Upper lobe of left lung (tissue), 6 donors: ENCODE measurements around the gene SMARCD3. TPM values are rescaled to one million over a fixed set of nuclear protein-coding genes. Genes with fewer than 3 reads are reported as not detected.

Experiments
- ATAC-seq, 2 donors: fragments of 200-7000 bp; cut with Tn5 transposase; one replicate each; pipeline ENCODE4 v1.9.1; 2022; ENCODE audit warnings: mild to moderate bottlenecking in 2 of 2, moderate library complexity in 2 of 2; ENCODE audit not compliant: low FRiP score in 2 of 2
- DNase-seq, 2 donors: peaks; one replicate each; pipeline ENCODE4 v3.0.0-alpha.2; 2019 to 2020
- H3K27ac ChIP-seq, 4 donors: fragments of 200-600 bp; sonication (generic); one replicate each; pipeline ENCODE4 v1.5.1; 2016 to 2019
- H3K27me3 ChIP-seq, 4 donors: fragments of 200-600 bp; sonication (generic); one replicate each; pipeline ENCODE4 v1.5.1; 2017 to 2019
- H3K36me3 ChIP-seq, 4 donors: fragments of 200-600 bp; sonication (generic); one replicate each; pipeline ENCODE4 v1.5.1; 2016 to 2019
- H3K4me1 ChIP-seq, 4 donors: fragments of 200-600 bp; sonication (generic); one replicate each; pipeline ENCODE4 v1.5.1; 2018 to 2019
- H3K4me3 ChIP-seq, 4 donors: fragments of 200-600 bp; sonication (generic); one replicate each; pipeline ENCODE4 v1.5.1; 2017 to 2019; ENCODE audit warnings: mild to moderate bottlenecking in 2 of 4, moderate library complexity in 1 of 4
- H3K9me3 ChIP-seq, 4 donors: fragments of 200-600 bp; sonication (generic); one replicate each; pipeline ENCODE4 v1.5.1; 2018 to 2019
- EP300 ChIP-seq, 4 donors: sonication (generic); formaldehyde crosslinking; IDR thresholded peaks; one replicate each; pipeline ENCODE4 v1.5.1; 2017; ENCODE audit warnings: antibody characterized with exemption in 4 of 4, control low read depth in 2 of 4
- POLR2A ChIP-seq, 4 donors: fragments of 450-650 bp; IDR thresholded peaks; one replicate each; pipeline ENCODE4 v1.5.1; 2016 to 2017; ENCODE audit warnings: antibody characterized with exemption in 4 of 4, mild to moderate bottlenecking in 2 of 4
- POLR2AphosphoS5 ChIP-seq, 2 donors: sonication (generic); formaldehyde crosslinking; IDR thresholded peaks; one replicate each; pipeline ENCODE4 v1.5.1; 2017; ENCODE audit warnings: antibody characterized with exemption in 2 of 2
- WGBS, 2 donors: methylation state at CpG; one replicate each; pipeline ENCODE4 v1.1.5; 2017 to 2018; 5-methylcytosine and 5-hydroxymethylcytosine counted together
- total RNA-seq, 6 donors: library from RNA; depleted of rRNA in 4 of 6; stranded (reverse); fragments of >200 nt in 4 of 6; gene quantifications; one replicate each; pipeline versions ENCODE4 v1.1.0 to v1.2.1, GENCODE V29; 2016 to 2021
- TF ChIP-seq, protein P1 (sequence below), 6 experiments: fragments of 450-650 bp in 4 of 6; fragments of 200-600 bp in 2 of 6; sonication (generic) in 2 of 6; IDR thresholded peaks; one replicate each; pipeline ENCODE4 v1.5.1; 2016 to 2019; ENCODE audit warnings: antibody characterized with exemption in 6 of 6
- donor health status: DM: no; HTN: no; CAD: no; lungs with moderate emphysema.
- donor health status: DM: no; HTN: yes; CAD: no; lungs with severe emphysema.

The SMARCD3 gene
- total RNA-seq, 6 donors from 2014 or later: 32.8 to 63.9 (median 40.8) TPM

GRCh38 chr7:151235091-151235787 lies 13.3 kb downstream of the SMARCD3 start:
- Histone ChIP-seq H3K36me3 (peaks cover 18 to 62% (median 50%) of the 10 kb centered on the region in 4 donors), H3K4me1 (peaks cover 11 to 20% (median 17%) of the 10 kb centered on the region in 4 donors), H3K27ac (no peak overlapping the region), H3K4me3 (no peak overlapping the region), H3K27me3 (no peaks in the 10 kb centered on the region), H3K9me3 (no peaks in the 10 kb centered on the region)
- no peak for DNase-seq
- TF ChIP-seq, protein P1, sequence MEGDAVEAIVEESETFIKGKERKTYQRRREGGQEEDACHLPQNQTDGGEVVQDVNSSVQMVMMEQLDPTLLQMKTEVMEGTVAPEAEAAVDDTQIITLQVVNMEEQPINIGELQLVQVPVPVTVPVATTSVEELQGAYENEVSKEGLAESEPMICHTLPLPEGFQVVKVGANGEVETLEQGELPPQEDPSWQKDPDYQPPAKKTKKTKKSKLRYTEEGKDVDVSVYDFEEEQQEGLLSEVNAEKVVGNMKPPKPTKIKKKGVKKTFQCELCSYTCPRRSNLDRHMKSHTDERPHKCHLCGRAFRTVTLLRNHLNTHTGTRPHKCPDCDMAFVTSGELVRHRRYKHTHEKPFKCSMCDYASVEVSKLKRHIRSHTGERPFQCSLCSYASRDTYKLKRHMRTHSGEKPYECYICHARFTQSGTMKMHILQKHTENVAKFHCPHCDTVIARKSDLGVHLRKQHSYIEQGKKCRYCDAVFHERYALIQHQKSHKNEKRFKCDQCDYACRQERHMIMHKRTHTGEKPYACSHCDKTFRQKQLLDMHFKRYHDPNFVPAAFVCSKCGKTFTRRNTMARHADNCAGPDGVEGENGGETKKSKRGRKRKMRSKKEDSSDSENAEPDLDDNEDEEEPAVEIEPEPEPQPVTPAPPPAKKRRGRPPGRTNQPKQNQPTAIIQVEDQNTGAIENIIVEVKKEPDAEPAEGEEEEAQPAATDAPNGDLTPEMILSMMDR (IDR thresholded peaks at IDR 0.05): no peak
- TF ChIP-seq EP300 (IDR thresholded peaks at IDR 0.05) (no peak), POLR2AphosphoS5 (IDR thresholded peaks at IDR 0.05) (no peak), POLR2A (IDR thresholded peaks at IDR 0.05) (no peak)
- WGBS, 2 donors: 92 to 96% methylated on average over 10 to 26 of the region's 28 CpGs
- no peak for ATAC-seq

GRCh38 chr7:151233804-151234203 lies 14.7 kb downstream of the SMARCD3 start:
- H3K27ac ChIP-seq: peak overlapping the region in 3 of 4 donors; percentile 81 to 93 (median 85)
- no peak for ATAC-seq
- TF ChIP-seq EP300 (IDR thresholded peaks at IDR 0.05) (no peak), POLR2AphosphoS5 (IDR thresholded peaks at IDR 0.05) (no peak), POLR2A (IDR thresholded peaks at IDR 0.05) (no peak)
- TF ChIP-seq, protein P1 (IDR thresholded peaks at IDR 0.05): no peak

DNA sequence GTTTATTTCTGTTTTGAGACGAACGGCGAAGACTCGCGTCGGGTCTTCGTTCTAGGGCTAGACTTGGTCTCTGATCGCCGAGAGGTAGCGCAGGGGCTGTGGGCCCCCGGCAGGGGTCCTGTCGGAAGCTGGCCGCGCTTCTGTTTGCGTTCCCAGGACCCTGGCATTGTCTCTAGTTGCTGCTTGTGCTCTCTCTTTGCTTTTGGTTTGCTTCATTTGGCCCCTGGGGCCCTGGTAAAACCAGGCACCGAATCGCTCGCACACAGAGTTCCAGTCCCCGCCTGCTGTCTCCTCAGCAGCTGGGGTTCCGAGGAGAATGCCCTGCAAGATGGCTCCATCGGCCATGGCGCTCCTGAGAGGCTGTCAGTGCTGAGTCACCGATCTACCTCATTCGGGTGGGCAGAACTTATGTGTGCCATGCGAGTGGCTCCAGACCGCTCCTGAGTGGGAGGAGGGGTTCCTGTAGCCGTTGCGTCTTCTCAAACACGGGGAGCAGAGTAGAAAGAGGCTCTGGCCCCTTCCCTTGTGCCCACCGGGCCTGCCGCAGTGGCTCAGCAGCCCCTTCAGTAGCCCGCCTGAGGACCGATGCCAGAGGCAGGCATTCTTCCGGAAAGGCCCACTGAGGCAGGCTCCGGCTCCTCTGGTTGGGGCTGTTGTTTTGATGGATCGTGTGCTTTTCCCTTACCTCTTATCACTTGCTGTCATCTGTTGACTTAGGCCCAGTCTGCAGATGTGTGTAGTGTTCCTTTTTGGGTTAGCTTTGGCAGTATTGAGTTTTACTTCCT lies 15.4 kb downstream of the SMARCD3 start:
- peak overlapping the region; percentile 81 to 93 (median 85) for H3K27ac ChIP-seq
- H3K9me3 ChIP-seq: no peaks in the 10 kb centered on the region
- peak; percentile 64 to 76 for ATAC-seq
- DNase-seq: peak in 1 of 2 donors; percentile 81
- H3K36me3 ChIP-seq: peaks cover 7 to 41% (median 31%) of the 10 kb centered on the region in 4 donors
- WGBS, 2 donors: 4 to 5% methylated on average over 11 to 30 of the region's 36 CpGs
- TF ChIP-seq EP300 (IDR thresholded peaks at IDR 0.05): no peak
- peak in 1 of 2 donors; percentile 56 for TF ChIP-seq POLR2AphosphoS5 (IDR thresholded peaks at IDR 0.05)
- peaks cover 11 to 22% (median 18%) of the 10 kb centered on the region in 4 donors for H3K4me1 ChIP-seq
- peak overlapping the region; percentile 72 to 99 (median 78) for H3K4me3 ChIP-seq
- no peaks in the 10 kb centered on the region for H3K27me3 ChIP-seq

More at GRCh38 chr7:151233804-151234203, 14.7 kb downstream of the SMARCD3 start:
- Histone ChIP-seq H3K4me1 (peaks cover 11 to 20% (median 17%) of the 10 kb centered on the region in 4 donors), H3K27me3 (no peaks in the 10 kb centered on the region), H3K36me3 (peaks cover 10 to 48% (median 38%) of the 10 kb centered on the region in 4 donors), H3K4me3 (peak overlapping the region in 3 of 4 donors; percentile 76 to 99 (median 81)), H3K9me3 (no peaks in the 10 kb centered on the region)
- no peak for DNase-seq
- 62 to 81% methylated on average over 5 to 9 of the region's 9 CpGs for WGBS, 2 donors

GRCh38 chr7:151232091-151232916 lies 16.2 kb downstream of the SMARCD3 start, which contains the start of gene CHPF2:
CHPF2 (plus strand) TSS chr7:151232483; CDS start chr7:151234012, 1,529 bp downstream.
- Histone ChIP-seq H3K9me3 (no peaks in the 10 kb centered on the region), H3K36me3 (peaks cover 4 to 32% (median 23%) of the 10 kb centered on the region in 4 donors), H3K27me3 (no peaks in the 10 kb centered on the region), H3K4me1 (peaks cover 11 to 30% (median 23%) of the 10 kb centered on the region in 4 donors), H3K27ac (peak within 1 kb of the TSS; percentile 81 to 93 (median 85)), H3K4me3 (peak within 1 kb of the TSS; percentile 72 to 99 (median 78))
- peak in 3 of 4 donors; percentile 78 to 89 (median 79) for TF ChIP-seq POLR2A (IDR thresholded peaks at IDR 0.05)
- TF ChIP-seq EP300 (IDR thresholded peaks at IDR 0.05): no peak
- TF ChIP-seq POLR2AphosphoS5 (IDR thresholded peaks at IDR 0.05): peak; percentile 80 to 88
- TF ChIP-seq, protein P1 (IDR thresholded peaks at IDR 0.05): peak in 1 of 6 experiments; percentile 5
- ATAC-seq (peak; percentile 95 to 98), DNase-seq (peak; percentile 96 to 97)
- WGBS, 2 donors: 2 to 7% methylated on average over 6 to 76 of the region's 79 CpGs
